ENCODE measurements around the gene LPP.

LPP gene

GRCh38 chr3:188848947-188849346 is 695.0 kb downstream of the LPP start:
- no peaks in the 10 kb centered on the region for H3K27me3 ChIP-seq (ENCODE audit: insufficient read depth, poor library complexity, severe bottlenecking)
- TF ChIP-seq SPI1 (IDR thresholded peaks at IDR 0.05; ENCODE audit: borderline replicate concordance, low read depth), result no peak
- TF ChIP-seq, protein P1, sequence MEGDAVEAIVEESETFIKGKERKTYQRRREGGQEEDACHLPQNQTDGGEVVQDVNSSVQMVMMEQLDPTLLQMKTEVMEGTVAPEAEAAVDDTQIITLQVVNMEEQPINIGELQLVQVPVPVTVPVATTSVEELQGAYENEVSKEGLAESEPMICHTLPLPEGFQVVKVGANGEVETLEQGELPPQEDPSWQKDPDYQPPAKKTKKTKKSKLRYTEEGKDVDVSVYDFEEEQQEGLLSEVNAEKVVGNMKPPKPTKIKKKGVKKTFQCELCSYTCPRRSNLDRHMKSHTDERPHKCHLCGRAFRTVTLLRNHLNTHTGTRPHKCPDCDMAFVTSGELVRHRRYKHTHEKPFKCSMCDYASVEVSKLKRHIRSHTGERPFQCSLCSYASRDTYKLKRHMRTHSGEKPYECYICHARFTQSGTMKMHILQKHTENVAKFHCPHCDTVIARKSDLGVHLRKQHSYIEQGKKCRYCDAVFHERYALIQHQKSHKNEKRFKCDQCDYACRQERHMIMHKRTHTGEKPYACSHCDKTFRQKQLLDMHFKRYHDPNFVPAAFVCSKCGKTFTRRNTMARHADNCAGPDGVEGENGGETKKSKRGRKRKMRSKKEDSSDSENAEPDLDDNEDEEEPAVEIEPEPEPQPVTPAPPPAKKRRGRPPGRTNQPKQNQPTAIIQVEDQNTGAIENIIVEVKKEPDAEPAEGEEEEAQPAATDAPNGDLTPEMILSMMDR (IDR thresholded peaks at IDR 0.05; ENCODE audit: insufficient read depth, low read length), result no peak
- TF ChIP-seq POLR2AphosphoS5 (IDR thresholded peaks at IDR 0.05; ENCODE audit: low read depth), result no peak
- TF ChIP-seq, protein P2, sequence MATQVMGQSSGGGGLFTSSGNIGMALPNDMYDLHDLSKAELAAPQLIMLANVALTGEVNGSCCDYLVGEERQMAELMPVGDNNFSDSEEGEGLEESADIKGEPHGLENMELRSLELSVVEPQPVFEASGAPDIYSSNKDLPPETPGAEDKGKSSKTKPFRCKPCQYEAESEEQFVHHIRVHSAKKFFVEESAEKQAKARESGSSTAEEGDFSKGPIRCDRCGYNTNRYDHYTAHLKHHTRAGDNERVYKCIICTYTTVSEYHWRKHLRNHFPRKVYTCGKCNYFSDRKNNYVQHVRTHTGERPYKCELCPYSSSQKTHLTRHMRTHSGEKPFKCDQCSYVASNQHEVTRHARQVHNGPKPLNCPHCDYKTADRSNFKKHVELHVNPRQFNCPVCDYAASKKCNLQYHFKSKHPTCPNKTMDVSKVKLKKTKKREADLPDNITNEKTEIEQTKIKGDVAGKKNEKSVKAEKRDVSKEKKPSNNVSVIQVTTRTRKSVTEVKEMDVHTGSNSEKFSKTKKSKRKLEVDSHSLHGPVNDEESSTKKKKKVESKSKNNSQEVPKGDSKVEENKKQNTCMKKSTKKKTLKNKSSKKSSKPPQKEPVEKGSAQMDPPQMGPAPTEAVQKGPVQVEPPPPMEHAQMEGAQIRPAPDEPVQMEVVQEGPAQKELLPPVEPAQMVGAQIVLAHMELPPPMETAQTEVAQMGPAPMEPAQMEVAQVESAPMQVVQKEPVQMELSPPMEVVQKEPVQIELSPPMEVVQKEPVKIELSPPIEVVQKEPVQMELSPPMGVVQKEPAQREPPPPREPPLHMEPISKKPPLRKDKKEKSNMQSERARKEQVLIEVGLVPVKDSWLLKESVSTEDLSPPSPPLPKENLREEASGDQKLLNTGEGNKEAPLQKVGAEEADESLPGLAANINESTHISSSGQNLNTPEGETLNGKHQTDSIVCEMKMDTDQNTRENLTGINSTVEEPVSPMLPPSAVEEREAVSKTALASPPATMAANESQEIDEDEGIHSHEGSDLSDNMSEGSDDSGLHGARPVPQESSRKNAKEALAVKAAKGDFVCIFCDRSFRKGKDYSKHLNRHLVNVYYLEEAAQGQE (IDR thresholded peaks at IDR 0.05; ENCODE audit: insufficient replicate concordance, low read depth), result no peak
- no peak for TF ChIP-seq GABPA (IDR thresholded peaks at IDR 0.05; ENCODE audit: low read depth)
- no peak overlapping the region for H3K4me3 ChIP-seq (replicated peaks; ENCODE audit: insufficient read depth, low read length)
- no peak overlapping the region for H3K27ac ChIP-seq (replicated peaks)
- no peak for DNase-seq (ENCODE audit: low read depth in 1 of 2, low spot score in 1 of 2)

DNA sequence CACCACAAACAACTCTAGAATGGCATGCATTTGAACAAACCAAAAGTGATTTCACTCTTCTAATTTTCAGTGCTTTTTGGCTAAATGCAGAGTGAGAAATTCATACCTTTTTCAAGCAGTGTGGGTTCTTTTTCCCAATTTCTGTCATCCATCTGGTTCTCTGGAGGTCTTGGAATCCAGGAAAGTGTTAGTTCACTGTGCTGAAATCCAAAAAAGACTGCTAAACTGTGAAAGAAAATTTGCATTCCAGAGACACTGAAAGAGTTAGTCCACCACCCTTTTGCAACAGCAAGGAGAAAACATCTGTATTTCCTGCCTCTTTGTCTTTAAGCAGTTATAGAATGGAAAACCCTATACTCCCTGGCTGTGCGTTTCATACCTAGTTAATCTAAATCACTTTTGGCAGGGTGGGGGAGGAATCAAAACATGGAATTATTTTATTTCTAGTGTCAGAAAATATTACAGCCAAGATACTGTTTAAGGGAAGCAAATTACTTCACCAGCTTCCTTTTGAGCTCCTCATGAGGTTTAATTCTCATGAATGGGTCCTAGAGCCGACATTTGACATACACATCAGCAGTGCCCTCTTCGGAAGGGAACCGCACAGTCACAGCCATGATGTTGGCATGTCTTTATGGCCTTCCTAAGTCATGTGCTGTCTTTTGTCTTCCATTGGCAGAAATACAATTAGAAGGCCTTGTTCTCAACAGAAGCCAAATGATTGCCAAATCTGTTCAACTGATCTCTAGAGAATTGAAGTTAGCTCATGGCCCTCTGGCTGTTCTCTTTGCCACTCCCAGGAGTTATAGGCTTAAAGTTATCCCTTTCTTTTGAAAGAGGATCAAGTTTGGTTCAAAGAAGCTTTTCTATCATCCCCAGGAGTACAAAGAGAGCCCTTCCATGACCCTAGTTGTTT is 700.2 kb downstream of the LPP start:
- H3K27ac ChIP-seq (replicated peaks), result no peak overlapping the region
- no peaks in the 10 kb centered on the region for H3K27me3 ChIP-seq (ENCODE audit: insufficient read depth, poor library complexity, severe bottlenecking)
- no peak overlapping the region for H3K4me3 ChIP-seq (replicated peaks; ENCODE audit: insufficient read depth, low read length)
- TF ChIP-seq SPI1 (IDR thresholded peaks at IDR 0.05; ENCODE audit: borderline replicate concordance, low read depth) (no peak), GABPA (IDR thresholded peaks at IDR 0.05; ENCODE audit: low read depth) (no peak), POLR2AphosphoS5 (IDR thresholded peaks at IDR 0.05; ENCODE audit: low read depth) (no peak)
- TF ChIP-seq, protein P1 (IDR thresholded peaks at IDR 0.05; ENCODE audit: insufficient read depth, low read length), result no peak
- TF ChIP-seq, protein P2 (IDR thresholded peaks at IDR 0.05; ENCODE audit: insufficient replicate concordance, low read depth), result no peak
- no peak for DNase-seq (ENCODE audit: low read depth in 1 of 2, low spot score in 1 of 2)

GRCh38 chr3:188854772-188855149 is 700.8 kb downstream of the LPP start:
- no peak for DNase-seq (ENCODE audit: low read depth in 1 of 2, low spot score in 1 of 2)
- TF ChIP-seq SPI1 (IDR thresholded peaks at IDR 0.05; ENCODE audit: borderline replicate concordance, low read depth), result no peak
- TF ChIP-seq, protein P2 (IDR thresholded peaks at IDR 0.05; ENCODE audit: insufficient replicate concordance, low read depth), result no peak
- TF ChIP-seq, protein P1 (IDR thresholded peaks at IDR 0.05; ENCODE audit: insufficient read depth, low read length), result no peak
- TF ChIP-seq GABPA (IDR thresholded peaks at IDR 0.05; ENCODE audit: low read depth), result no peak

More at GRCh38 chr3:188854772-188855149, 700.8 kb downstream of the LPP start:
- no peak overlapping the region for H3K4me3 ChIP-seq (replicated peaks; ENCODE audit: insufficient read depth, low read length)
- no peak overlapping the region for H3K27ac ChIP-seq (replicated peaks)
- no peaks in the 10 kb centered on the region for H3K27me3 ChIP-seq (ENCODE audit: insufficient read depth, poor library complexity, severe bottlenecking)
